Measurements from ENCODE around the gene TMEM255B.

GRCh38 chr13:113806104-113806471 lies 47.1 kb downstream of the TMEM255B start:
- TF ChIP-seq CTCF (IDR thresholded peaks at IDR 0.05; ENCODE audit: extremely low read depth in 1 of 2, insufficient read depth in 1 of 2, low read depth in 1 of 2, low read length in 2 of 2) (no peak), POLR2AphosphoS5 (IDR thresholded peaks at IDR 0.05; ENCODE audit: insufficient read depth, low read depth, low read length) (no peak), EZH2 (IDR thresholded peaks at IDR 0.05; ENCODE audit: borderline replicate concordance, low read depth, low read length, severe bottlenecking) (no peak), POLR2A (IDR thresholded peaks at IDR 0.05; ENCODE audit: low read depth, low read length) (no peak), MAX (IDR thresholded peaks at IDR 0.05; ENCODE audit: insufficient read depth, insufficient read length) (no peak)
